H1 (cell line): ENCODE results near the gene CXCL10. TPM values are rescaled to one million over a fixed set of nuclear protein-coding genes. Genes with fewer than 3 reads are reported as not detected.
"Not testable (repeated sequence)": the region's sequence is repeated elsewhere in the genome, so short reads cannot be mapped to it uniquely, and the experiment has no call there.

Source experiments
- CTCF ChIA-PET: fragments of 300-600 bp; sonication (Branson Sonifier 250); formaldehyde crosslinking; loops from one replicate; lab custom pipeline; 2021; ENCODE audit not compliant: partially characterized antibody; lab: Charles Lee
- POLR2A ChIA-PET: fragments of 300-600 bp; sonication (Branson Sonifier 250); formaldehyde crosslinking; loops from one replicate; lab custom pipeline; 2021; ENCODE audit warnings: inconsistent platforms; ENCODE audit not compliant: partially characterized antibody; lab: Charles Lee
- DNase-seq, 2 experiments: peaks; one replicate each; pipeline versions ENCODE4 v3.0.0 to v3.0.0-alpha.2; 2010 to 2022; ENCODE audit warnings: low spot score in 2 of 2, low read depth in 1 of 2, mixed read lengths in 1 of 2
- FAIRE-seq: peaks from 2 replicates; lab custom pipeline; 2011; peaks lifted over from hg19 to GRCh38; lab: Jason Lieb, UNC
- H2AFZ ChIP-seq: 2 replicates; pipeline ENCODE4 v1.8.1; 2012; ENCODE audit warnings: low read length, inconsistent platforms
- H2AK5ac ChIP-seq: 2 replicates; pipeline ENCODE4 v1.6.1; 2013; ENCODE audit warnings: low read depth, low read length
- H2BK120ac ChIP-seq: replicated peaks from 2 replicates; pipeline ENCODE3; 2013; ENCODE audit warnings: low read depth, low read length, inconsistent platforms
- H2BK12ac ChIP-seq: 2 replicates; pipeline ENCODE4 v1.6.1; 2013; ENCODE audit warnings: low read depth, low read length
- H2BK15ac ChIP-seq: 2 replicates; pipeline ENCODE4 v1.6.1; 2013; ENCODE audit warnings: low read length
- H2BK20ac ChIP-seq: 2 replicates; pipeline ENCODE4 v1.6.1; 2013; ENCODE audit warnings: low read length
- H2BK5ac ChIP-seq: 2 replicates; pipeline ENCODE4 v1.6.1; 2013; ENCODE audit warnings: low read depth, low read length
- H3K14ac ChIP-seq: 2 replicates; pipeline ENCODE4 v1.6.1; 2013; ENCODE audit warnings: inconsistent platforms; ENCODE audit not compliant: insufficient read length
- H3K18ac ChIP-seq: 2 replicates; pipeline ENCODE4 v1.6.1; 2013; ENCODE audit warnings: low read length; ENCODE audit errors: extremely low read depth
- H3K23ac ChIP-seq: 2 replicates; pipeline ENCODE4 v1.6.1; 2013; ENCODE audit warnings: inconsistent platforms; ENCODE audit not compliant: insufficient read length
- H3K23me2 ChIP-seq: 2 replicates; pipeline ENCODE4 v1.6.1; 2013; ENCODE audit warnings: low read depth, low read length
- H3K27ac ChIP-seq: 2 replicates; pipeline ENCODE4 v1.6.1; 2011; ENCODE audit warnings: low read depth, low read length, inconsistent platforms
- H3K27me3 ChIP-seq, 4 experiments: replicated peaks in 1 of 4; 1 replicate in 1 of 4; 2 replicates in 3 of 4; pipeline versions ENCODE4 v1.6.1 to v1.8.1; 2011 to 2013; ENCODE audit warnings: low read length in 3 of 4, mild to moderate bottlenecking in 3 of 4, inconsistent platforms in 2 of 4, mixed read lengths in 2 of 4, moderate library complexity in 1 of 4; ENCODE audit not compliant: control insufficient read depth in 3 of 4, insufficient read depth in 3 of 4; ENCODE audit errors: extremely low read depth in 1 of 4
- H3K36me3 ChIP-seq, 4 experiments: 2 replicates each; pipeline versions ENCODE4 v1.6.1 to v1.8.1; 2011 to 2013; ENCODE audit warnings: mild to moderate bottlenecking in 4 of 4, low read length in 3 of 4, moderate library complexity in 2 of 4, control low read depth in 1 of 4, inconsistent platforms in 1 of 4; ENCODE audit not compliant: insufficient read depth in 4 of 4, control insufficient read depth in 2 of 4
- H3K4ac ChIP-seq: replicated peaks from 2 replicates; pipeline ENCODE3; 2013; ENCODE audit warnings: low read length, low read depth, mixed read lengths, inconsistent platforms; ENCODE audit not compliant: insufficient read length
- H3K4me1 ChIP-seq, 4 experiments: replicated peaks in 1 of 4; 1 replicate in 1 of 4; 2 replicates in 3 of 4; pipeline versions ENCODE4 v1.6.1 to v1.8.1; 2011 to 2013; ENCODE audit warnings: low read length in 3 of 4, inconsistent platforms in 2 of 4, mixed read lengths in 1 of 4; ENCODE audit not compliant: insufficient read depth in 4 of 4, control insufficient read depth in 3 of 4
- H3K4me2 ChIP-seq, 2 experiments: 2 replicates each; pipeline versions ENCODE4 v1.6.1 to v1.8.1; 2011 to 2013; ENCODE audit warnings: low read depth in 2 of 2, low read length in 2 of 2, control low read depth in 1 of 2, inconsistent platforms in 1 of 2, mild to moderate bottlenecking in 1 of 2; ENCODE audit not compliant: insufficient read depth in 1 of 2
- H3K4me3 ChIP-seq, 4 experiments: fragments of 200-600, 300-600 bp in 1 of 4; sonication (generic), shearing (Covaris generic), sonication (Bioruptor Twin) in 1 of 4; 2 replicates each; pipeline versions ENCODE4 v1.5.1 to v1.8.1; 2011 to 2016; ENCODE audit warnings: low read length in 4 of 4, low read depth in 3 of 4, control low read depth in 2 of 4, inconsistent platforms in 2 of 4, mild to moderate bottlenecking in 2 of 4, mixed read lengths in 1 of 4, moderate library complexity in 1 of 4; ENCODE audit not compliant: insufficient read depth in 2 of 4; ENCODE audit errors: extremely low read depth in 1 of 4
- H3K56ac ChIP-seq: replicated peaks from 2 replicates; pipeline ENCODE3; 2013; ENCODE audit warnings: low read depth, mild to moderate bottlenecking, mixed read lengths, low read length, inconsistent platforms; ENCODE audit not compliant: insufficient read length
- H3K79me1 ChIP-seq: 2 replicates; pipeline ENCODE4 v1.6.1; 2013; ENCODE audit warnings: low read depth, low read length, control low read depth
- H3K79me2 ChIP-seq, 2 experiments: 2 replicates each; pipeline versions ENCODE4 v1.6.1 to v1.8.1; 2012 to 2013; ENCODE audit warnings: low read length in 2 of 2, mild to moderate bottlenecking in 2 of 2, inconsistent platforms in 1 of 2; ENCODE audit not compliant: insufficient read depth in 2 of 2, control insufficient read depth in 1 of 2
- H3K9ac ChIP-seq, 4 experiments: replicated peaks in 1 of 4; 1 replicate in 1 of 4; 2 replicates in 3 of 4; pipeline versions ENCODE4 v1.6.1 to v1.8.1; 2011 to 2013; ENCODE audit warnings: low read depth in 3 of 4, low read length in 3 of 4, control low read depth in 2 of 4, mild to moderate bottlenecking in 2 of 4, moderate library complexity in 2 of 4, inconsistent platforms in 1 of 4; ENCODE audit errors: extremely low read depth in 1 of 4
- H3K9me3 ChIP-seq, 2 experiments: 2 replicates each; pipeline versions ENCODE4 v1.6.1 to v1.8.1; 2012 to 2013; ENCODE audit warnings: mild to moderate bottlenecking in 2 of 2, moderate library complexity in 2 of 2, control low read depth in 1 of 2, inconsistent platforms in 1 of 2, low read depth in 1 of 2, low read length in 1 of 2, mixed read lengths in 1 of 2; ENCODE audit not compliant: insufficient read depth in 2 of 2
- H4K20me1 ChIP-seq, 2 experiments: replicated peaks in 1 of 2; 2 replicates each; pipeline versions ENCODE3 to v1.8.1; 2011 to 2013; ENCODE audit warnings: inconsistent platforms in 2 of 2, low read length in 2 of 2, mild to moderate bottlenecking in 1 of 2; ENCODE audit not compliant: insufficient read depth in 2 of 2, control insufficient read depth in 1 of 2
- H4K5ac ChIP-seq: 2 replicates; pipeline ENCODE4 v1.6.1; 2013; ENCODE audit warnings: low read length, low read depth, mixed read lengths, inconsistent platforms; ENCODE audit not compliant: insufficient read length
- H4K8ac ChIP-seq: 2 replicates; pipeline ENCODE4 v1.8.0; 2013; ENCODE audit warnings: mild to moderate bottlenecking, moderate library complexity, low read length, inconsistent platforms; ENCODE audit not compliant: insufficient read depth; ENCODE audit errors: extremely low read depth
- H4K91ac ChIP-seq: replicated peaks from 2 replicates; pipeline ENCODE3; 2013; ENCODE audit warnings: low read length, mixed read lengths, inconsistent platforms; ENCODE audit not compliant: insufficient read length
- WGBS, 2 experiments: shearing (Covaris generic) in 1 of 2; methylation state at CpG; one replicate each; pipeline versions ENCODE4 v1.1.6 to v1.1.7; 2013 to 2015; ENCODE audit warnings: low lambda C conversion rate in 2 of 2, mixed read lengths in 2 of 2, inconsistent platforms in 1 of 2, low coverage in 1 of 2, missing lambda C conversion rate in 1 of 2; ENCODE audit not compliant: insufficient replicate concordance in 2 of 2, insufficient coverage in 1 of 2, insufficient read length in 1 of 2; ENCODE audit errors: extremely low coverage in 1 of 2, missing lambda C conversion rate in 1 of 2; 5-methylcytosine and 5-hydroxymethylcytosine counted together
- polyA plus RNA-seq, 7 experiments: library from polyadenylated mRNA; depleted of rRNA in 3 of 7; stranded (reverse) in 5 of 7; unstranded in 2 of 7; fragments of >200 nt in 5 of 7; fragments of 200-250 nt in 2 of 7; gene quantifications; 1 replicate in 5 of 7; 2 replicates in 1 of 7; 4 replicates in 1 of 7; pipeline versions ENCODE4 v1.2.1 to v1.2.3, GENCODE V29; 2011 to 2013; ENCODE audit warnings: missing spikeins in 2 of 7, mixed read lengths in 2 of 7
- total RNA-seq: library from RNA; stranded (reverse); fragmentation: NEBNext Ultra II Directional; extraction: Animal tissue kit (Norgen Biotek cat#: 25700); gene quantifications from 2 replicates; pipeline ENCODE4 v1.2.1, GENCODE V29; 2021

Gene CXCL10
- total and polyA plus RNA-seq, 2 of the 8 experiments (the other 6 are each of a cell fraction or from before 2014, with no cell fraction given), result not detected

DNA sequence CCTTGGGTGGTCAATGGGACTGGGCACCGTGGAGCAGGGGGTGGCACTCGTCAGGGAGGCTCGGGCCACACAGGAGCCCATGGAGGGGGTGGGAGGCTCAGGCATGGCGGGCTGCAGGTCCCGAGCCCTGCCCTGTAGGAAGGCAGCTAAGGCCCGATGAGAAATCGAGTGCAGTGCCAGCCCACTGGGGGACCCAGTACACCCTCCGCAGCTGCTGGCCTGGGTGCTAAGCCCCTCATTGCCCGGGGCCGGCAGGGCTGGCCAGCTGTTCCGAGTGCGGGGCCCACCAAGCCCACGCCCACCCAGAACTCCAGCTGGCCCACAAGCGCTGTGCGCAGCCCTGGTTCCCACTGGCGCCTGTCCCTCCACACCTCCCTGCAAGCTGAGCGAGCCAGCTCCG, 20.0 kb upstream of the CXCL10 start:
- H3K79me1 ChIP-seq, FAIRE-seq, H3K23ac ChIP-seq, H3K27me3 ChIP-seq, H3K79me2 ChIP-seq, H3K4ac ChIP-seq, H3K4me2 ChIP-seq, H3K18ac ChIP-seq, H3K36me3 ChIP-seq, DNase-seq, H2BK120ac ChIP-seq, H3K4me3 ChIP-seq, H4K20me1 ChIP-seq, H4K8ac ChIP-seq, H2AFZ ChIP-seq, H2BK15ac ChIP-seq, H2BK20ac ChIP-seq, H3K9me3 ChIP-seq, H4K91ac ChIP-seq, H4K5ac ChIP-seq, H3K9ac ChIP-seq, H3K23me2 ChIP-seq, H3K4me1 ChIP-seq, H2BK5ac ChIP-seq, H2AK5ac ChIP-seq, H3K27ac ChIP-seq, H3K56ac ChIP-seq, H3K14ac ChIP-seq, H2BK12ac ChIP-seq: not testable (repeated sequence)
- ChIA-PET CTCF (interaction anchor here (1.3 to 1.5 kb wide), 2 partner anchors 43 to 335 kb away, joined by 3 read pairs; no protein-coding TSS in a partner anchor), POLR2A (interaction anchor here (0.9 kb wide), 1 partner anchor 23 kb away, joined by 4 read pairs; no protein-coding TSS in a partner anchor)
- 89% methylated on average over 7 of the region's 18 CpGs; no CpG with 5 or more reads in 1 of the 2 experiments for WGBS, 2 experiments
